Skin of body (tissue), 2 donors: ENCODE results near the gene COL6A3. TPM values are rescaled to one million over a fixed set of nuclear protein-coding genes. Genes with fewer than 3 reads are reported as not detected.
A peak's percentile ranks its signal among the peaks of the same experiment; 100 is the strongest.
"Not testable (repeated sequence)": the region's sequence is repeated elsewhere in the genome, so short reads cannot be mapped to it uniquely, and the experiment has no call there.

ENCODE experiments used
- DNase-seq: peaks from one replicate; lab custom pipeline; 2025; lab: John Stamatoyannopoulos, UW
- total RNA-seq: library from RNA; depleted of rRNA; stranded (reverse); fragments of >200 nt; gene quantifications from one replicate; pipeline ENCODE4 v1.2.3, GENCODE V29; 2014

Gene COL6A3
- total RNA-seq, 1 donor from 2014 or later, result 637 TPM

DNA sequence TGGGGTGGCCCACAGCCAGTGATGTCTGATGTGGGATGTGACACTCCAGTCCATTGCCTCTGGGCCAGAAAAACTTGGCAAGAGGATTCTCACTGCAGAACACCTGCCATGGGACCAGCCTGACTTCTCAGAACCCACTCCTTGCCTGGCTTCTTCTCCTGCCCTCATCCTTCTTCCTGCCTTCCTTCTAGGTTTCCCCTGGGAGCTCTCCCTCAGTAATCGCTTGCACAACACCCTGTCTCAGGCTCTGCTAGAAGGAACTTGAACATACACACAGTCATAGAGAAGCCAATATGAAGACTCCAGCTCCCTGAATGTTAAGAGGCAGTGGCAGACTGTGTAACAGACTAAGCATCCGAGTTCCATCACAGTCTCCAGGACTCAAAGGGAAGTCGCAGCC lies 4.3 kb upstream of the COL6A3 start:
- no peak for DNase-seq

DNA sequence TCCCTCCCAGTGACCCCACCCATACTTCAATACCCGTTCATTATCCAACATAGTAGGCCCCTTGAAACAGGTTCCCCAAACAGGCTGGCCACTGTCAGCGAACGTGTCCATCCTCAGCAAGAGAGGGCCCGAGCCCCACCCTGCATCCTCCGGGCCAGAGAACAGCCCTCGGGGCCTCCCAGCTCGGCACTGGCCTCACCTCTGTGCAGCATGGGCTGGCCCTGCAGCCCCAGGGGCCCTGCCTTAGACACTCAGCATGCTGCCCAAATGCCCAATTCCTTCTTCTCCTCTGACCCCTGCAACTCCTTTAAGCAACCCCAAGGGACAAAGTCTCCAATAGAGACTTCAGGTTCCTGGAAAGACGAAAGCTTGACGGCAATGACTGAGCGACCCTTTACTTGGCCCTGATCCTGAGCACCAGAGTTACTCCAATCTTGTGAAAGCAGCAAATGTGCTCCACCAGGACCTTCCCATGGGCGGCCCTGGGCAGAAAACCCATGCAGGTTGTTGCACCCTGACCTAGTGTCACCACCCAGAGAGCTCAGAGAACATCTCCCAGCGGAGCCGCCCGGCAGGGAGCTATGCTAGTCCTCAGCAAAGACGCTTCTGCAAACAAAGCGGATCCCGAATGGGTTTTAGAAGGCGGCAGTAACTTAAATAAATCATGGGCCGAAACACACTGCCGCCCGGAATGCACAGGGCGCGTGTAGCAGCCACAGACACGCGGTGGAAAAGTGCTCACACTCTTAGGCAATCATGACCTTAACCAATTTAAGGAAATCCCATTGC lies 782 bp downstream of the COL6A3 start:
- DNase-seq, result no peak

DNA sequence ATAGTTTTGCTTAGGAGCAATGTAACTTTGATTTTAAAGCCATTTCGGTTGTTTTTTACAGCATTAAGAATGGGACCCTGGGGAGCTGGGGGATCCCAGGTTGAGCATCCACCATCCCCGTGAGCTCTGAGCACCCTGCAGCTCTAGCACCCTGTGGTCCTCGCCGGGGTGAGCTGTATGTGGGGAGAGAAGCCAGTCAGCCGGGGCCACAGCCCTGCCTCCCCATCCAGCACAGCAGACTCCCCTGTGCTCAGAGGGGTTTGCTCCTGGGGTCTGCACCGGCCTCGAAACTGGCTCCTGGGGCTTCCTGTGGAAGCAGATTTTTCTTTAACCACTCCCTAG lies 1.3 kb downstream of the COL6A3 start:
- no peak for DNase-seq

DNA sequence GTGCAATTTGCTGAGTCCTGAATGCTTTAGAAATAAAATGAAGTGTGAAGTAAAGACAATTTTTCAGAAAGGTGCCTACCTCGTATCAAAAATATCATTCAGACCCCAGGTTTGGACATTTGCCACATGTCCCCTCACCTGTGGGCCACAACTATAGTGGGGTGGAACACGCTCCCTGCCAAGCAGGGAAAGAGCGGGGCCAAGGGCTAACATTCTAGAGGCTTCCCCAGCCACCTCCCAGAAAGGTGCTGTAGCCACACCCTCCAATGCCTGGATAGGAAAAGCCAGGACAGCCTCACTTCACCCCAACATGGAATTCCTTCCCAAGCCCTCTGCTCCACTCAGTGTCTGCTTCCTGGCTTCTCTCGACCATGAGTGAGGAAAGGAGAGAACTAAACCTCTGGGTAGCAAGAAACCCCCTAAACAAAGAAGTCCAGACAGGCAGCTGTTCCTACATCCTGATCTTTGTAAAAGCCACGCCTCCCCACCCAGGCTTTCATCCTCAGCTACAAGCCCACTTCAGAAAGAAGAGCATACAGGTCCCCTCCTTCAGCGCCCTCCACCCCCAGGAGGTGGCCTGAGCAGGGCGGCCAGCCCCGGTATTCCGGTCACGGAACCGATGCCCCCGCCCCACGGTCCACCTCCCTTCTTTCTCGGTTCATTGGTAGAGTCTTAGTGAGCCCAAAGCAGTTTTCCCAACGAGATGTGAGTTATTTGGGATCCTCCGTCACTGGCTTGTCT lies 2.1 kb downstream of the COL6A3 start:
- no peak for DNase-seq

DNA sequence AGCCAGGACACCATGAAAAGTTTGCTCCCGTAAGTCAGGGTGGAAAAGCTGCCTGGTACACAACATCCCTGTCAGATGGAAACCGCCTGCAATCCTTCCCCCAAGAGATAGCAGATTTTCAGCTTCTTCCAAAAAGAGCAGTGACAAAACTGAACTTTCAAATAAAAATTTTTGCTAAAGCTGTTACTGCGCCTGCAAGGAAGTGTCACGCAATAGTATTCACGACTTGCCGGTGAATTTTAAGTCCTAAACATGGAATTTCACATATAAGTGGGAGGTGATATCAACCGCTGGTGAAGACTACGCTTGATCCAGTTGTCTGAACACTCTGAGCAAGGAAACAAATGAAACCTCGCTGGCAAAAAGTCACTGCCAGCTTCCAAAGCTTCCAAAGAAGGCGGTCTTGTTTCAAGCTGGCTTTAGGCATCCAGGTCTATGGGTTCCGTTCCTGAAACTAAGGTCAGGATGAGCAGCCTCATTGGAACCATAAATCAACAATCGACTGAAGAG lies 2.8 kb downstream of the COL6A3 start:
- DNase-seq, result no peak

DNA sequence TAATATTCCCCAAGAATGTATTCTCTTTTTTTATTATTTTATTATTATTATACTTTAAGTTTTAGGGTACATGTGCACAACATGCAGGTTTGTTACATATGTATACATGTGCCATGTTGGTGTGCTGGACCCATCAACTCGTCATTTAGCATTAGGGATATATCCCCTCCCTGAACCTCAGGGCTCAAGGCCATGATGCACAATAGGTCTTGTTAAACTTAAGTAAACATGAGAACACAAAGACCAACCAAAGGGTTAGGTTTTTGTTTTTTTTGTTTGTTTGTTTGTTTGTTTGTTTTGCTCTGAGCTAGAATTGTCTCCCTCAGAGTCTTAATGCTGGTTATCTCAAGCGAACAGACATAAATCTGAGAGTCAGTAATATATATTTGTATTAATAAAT lies 4.7 kb downstream of the COL6A3 start:
- DNase-seq, result not testable (repeated sequence)

DNA sequence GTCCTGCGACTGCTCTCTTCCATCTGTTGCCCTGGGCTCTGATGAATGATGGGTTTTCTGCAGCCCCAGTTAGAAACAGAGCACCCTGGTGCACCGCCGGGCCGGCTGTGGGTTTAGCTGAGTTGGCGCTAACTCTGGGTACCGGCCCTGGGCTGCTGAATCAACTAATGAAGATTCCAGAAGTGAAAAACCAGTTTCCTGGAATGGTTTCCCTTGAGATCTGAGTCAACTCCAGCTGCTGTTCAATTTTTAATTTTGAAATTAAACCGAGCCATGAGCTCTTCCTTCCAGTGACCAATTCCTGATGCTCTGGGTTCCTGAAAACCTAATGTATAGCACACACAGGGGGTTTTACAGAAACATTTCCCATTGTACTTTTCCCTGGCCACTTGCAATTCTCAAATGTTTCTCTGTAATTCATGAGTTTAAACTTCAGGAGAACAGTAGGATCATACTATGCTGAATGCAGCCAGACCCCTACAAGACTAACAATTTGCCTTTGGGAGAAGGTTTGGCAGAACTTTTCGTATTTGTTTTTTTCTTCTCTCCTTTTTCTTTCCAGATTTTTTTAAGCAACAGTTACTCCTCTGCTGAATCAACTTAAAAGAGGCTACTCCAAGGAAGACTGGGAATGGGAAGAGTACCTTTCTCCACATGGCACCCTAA lies 5.5 kb downstream of the COL6A3 start:
- peak; percentile 38 for DNase-seq

DNA sequence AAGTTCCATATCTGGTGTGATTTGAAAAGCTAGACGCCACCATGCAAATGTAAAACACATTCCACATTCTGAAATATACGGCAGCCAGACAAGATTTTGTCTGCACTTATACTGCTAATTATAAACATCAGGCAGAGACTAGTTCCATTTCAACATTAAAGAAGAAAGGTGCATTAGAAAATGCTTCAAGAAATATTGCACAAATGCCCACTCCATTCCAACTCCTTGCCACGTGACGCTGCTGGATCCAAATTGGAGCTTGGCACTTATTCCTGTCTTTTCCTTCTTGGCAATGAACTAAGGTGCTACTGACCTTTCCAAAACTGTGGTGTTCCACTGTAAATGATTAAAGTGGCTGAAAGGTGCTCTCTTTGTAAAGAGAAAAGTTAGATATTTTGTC lies 6.3 kb downstream of the COL6A3 start:
- DNase-seq, result peak; percentile 21

DNA sequence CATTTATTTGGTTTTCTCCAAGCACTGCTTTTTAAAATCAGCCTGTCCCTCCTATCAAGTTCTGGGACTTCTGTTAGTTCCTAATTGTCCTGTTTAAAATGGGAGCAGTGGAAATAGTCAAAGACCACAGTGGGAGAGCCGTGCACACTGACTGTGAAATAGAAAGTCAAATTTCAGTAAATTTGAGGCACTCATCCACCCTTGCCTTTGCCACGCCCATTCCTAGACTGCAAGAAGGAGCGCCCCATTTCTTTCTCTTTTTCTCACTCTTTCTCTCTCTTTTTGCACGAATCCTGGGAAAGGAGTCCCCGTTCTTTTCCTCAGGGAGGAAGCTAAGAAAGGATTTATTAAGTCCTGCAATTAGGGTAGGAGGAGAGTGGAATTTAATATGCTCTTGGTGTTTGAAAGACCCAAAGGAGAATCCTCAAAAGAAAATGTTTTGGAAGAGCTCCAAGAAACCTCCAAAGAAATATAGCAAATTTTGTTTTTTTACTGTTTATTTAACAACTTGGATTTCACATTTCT lies 7.5 kb downstream of the COL6A3 start:
- DNase-seq, result no peak

DNA sequence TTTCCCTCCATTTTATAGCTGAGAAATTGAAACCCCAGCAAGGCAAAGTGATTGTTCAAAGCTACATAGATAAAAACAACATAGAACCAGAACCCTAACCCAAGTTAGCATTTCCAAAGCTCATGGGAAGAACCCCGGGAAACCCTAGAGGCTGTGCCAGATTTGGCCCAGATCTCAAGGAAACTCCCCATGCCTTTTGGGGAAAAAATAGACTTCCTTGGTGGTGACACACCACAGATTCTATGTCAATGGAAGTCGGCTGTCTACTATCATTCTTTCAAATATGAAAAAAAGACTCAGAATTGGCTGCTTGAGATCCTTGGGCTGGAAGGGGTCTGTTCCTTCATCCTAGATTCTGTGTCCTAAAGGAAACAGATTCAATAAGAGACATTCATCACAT lies 8.4 kb downstream of the COL6A3 start:
- DNase-seq, result no peak

DNA sequence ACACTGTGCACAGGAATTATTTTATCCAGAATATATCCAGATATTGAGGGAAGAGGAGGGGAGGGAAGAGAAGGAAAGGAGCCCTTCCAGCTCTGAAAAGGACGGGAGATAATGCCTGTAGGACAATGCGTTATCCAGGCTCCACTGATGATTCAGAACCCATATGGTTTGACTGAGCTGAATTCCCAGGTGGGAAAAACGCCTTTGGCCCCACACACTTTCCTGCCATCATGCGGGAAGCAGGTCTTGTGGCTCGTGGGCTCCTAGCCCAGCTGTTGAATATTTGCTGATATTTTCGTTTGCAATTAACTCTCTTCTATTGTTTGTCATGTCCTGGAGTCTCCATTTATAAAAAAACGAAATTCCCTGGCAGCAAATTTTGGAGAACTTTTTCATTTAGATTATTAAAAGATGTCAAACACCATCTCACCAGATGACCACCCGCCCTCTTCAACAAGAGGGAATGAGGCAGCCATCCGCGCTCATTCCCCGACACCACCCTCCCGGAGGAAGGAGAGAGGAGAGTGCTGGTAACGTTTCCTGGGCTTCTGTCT lies 8.9 kb downstream of the COL6A3 start:
- no peak for DNase-seq

DNA sequence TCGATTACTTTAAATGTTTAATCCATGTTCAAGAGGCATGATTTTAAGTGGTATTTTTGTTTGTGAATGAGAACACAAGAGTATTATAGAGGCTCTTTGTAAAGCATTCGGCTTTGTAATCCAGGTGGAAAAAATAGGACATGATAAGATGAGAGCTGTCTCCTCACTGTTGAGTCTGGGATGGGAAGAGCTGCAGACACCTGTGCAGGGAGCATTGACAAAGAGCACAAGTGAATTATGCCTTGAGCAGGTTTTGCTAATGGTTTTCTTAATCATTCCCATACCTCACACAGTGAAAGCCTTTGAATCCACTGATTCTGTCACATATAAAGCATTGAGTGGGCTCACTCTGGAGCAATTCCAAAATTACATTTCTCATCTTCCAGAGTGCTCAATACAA lies 9.6 kb downstream of the COL6A3 start:
- no peak for DNase-seq

DNA sequence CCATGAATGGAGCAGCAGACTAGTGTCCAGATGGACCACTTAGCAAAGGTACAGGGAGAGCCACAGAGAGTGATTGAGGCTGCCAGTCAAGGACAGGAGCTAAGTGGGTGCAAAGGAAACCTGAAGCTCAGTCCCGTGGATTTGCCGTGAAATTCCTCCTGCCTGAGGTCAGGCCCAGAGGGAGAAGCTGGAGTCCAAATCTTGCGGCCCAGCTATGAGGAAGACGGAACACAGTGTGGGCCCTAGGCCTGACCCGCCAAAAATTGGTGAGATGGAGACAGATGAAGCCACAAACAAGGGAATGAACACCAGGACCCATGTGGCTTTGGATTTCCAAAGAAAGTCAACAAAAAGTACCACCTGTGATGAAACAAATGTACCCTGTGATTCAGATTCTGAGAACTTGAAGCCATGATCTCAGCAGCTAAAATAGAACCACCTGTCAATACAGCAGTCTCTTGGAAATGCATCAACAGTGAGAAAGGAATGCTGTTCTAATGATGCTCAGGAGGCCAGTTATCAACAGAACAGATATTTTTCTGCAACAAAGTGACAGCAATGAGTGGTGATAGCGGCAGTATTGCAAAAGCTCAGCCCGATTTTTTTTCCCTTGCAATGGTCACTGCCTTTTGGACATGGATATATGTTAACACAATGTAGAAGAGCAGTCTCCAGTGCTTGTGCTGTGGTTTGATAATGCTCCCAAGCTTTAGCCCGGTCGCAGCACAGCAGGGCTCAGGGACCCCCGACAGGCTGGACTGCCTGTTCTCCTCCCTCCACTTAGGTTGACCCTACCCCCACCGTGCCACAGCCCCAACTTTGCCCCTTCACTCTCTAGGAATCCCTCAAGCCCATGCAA lies 10.7 kb downstream of the COL6A3 start:
- DNase-seq, result no peak

DNA sequence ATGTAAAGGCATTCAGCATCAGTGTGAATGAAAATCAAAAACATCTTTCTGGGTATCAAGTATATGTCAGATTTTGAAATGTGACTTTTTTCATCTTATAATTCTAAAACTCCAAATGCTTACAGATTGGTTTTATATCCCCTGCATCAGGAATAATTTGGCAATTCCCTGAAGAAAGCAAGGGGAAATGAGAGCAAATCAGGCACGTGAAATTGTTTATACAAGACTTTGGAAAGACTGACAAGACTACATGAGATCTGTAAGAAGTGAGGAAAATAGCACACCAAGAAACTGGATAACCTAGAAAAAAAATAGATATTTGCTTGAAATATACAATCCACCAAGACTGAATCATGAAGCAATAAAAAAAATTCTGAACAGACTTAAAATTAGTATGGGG lies 13.8 kb downstream of the COL6A3 start:
- no peak for DNase-seq

DNA sequence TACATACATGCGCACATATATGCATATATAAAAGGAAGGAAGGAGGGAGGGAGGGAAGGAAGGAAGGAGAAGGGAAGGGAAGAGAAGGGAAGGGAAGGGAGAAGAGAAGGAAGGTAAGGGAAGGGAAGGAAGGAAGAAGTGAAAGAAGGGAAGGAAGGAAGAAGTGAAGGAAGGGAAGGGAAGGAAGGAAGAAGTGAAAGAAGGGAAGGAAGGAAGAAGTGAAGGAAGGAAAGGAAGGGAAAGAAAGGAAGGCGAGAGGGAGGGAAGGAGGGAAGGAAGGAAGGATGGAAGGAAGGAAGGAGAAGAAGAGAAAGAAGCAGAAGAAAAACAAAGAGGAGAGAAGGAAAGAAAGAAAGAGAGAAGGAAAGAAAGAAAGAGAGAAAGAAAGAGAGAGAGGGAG lies 16.9 kb downstream of the COL6A3 start:
- no peak for DNase-seq

DNA sequence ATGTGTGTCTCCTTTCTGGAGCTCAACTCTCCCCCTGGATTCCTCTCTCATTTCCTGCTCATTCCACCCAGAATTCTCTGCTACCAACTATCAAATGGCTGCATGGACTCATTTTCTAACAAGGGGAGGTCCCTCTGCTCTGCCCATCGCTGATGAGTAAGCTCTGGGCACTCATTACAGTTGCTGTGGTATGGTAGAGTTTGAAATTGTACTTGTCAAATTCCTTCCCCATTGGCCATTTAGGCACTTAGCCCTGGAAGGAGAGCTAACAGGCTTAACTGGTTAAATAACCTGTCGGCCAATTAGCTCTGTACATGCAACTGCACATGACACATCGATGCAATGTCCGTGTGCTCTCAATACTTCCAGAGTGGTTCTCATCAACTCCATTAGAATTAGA lies 20.4 kb downstream of the COL6A3 start:
- DNase-seq, result no peak

DNA sequence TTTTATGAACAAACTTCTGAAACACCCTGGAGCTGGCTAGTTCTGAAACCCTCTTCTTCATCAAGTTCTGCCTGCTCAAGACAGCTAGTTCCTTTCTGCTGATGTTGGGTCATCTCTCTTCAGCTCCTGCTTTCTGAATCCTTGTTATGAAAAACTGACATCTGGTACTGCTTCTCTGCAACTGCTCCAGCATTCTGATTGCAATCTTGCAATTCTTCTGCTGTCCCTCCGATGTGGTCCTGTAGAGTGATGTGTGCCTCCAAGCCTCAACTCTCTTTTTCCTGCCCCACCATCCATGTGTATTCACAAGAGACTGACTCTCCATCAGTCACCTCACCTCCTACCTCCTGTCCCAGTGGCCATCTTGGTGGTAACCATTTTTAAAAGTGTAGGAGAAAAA lies 21.8 kb downstream of the COL6A3 start:
- DNase-seq, result no peak

DNA sequence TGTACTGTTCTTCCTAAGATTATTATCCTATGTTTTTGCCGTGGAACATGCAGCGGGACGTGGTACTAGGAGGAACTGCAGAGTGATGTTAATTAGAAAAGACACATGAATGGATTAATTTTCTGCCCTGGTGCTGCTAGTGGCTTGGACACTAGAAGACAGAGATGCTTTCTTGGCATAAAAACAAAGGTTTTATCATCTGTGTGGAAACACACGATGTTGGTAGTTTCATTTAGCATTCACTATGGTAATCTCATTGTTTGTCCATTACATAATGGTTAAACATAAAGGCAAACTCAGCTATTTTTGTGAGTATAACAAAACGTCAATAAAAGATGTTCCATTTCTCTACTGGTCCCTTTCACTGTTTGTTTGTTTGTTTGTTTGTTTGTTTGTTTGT lies 22.8 kb downstream of the COL6A3 start:
- no peak for DNase-seq

DNA sequence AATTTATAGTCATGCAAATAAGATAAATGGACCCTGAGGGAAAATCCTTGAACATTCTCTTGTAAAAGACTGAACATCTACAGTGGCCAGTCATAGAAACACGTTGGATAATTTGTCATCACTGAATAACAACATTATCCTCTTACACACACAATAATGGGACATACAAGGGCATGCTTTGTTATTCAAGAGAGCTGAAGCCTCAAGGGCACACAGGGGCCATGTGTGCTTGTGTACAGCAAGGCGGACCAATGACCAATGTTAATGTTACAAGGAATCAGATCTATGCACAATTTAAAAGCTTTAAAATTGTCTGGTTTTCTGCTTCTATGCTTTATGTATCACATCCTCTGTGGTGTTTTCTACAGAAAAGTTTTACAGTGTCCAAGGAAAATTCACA lies 23.7 kb downstream of the COL6A3 start:
- no peak for DNase-seq

DNA sequence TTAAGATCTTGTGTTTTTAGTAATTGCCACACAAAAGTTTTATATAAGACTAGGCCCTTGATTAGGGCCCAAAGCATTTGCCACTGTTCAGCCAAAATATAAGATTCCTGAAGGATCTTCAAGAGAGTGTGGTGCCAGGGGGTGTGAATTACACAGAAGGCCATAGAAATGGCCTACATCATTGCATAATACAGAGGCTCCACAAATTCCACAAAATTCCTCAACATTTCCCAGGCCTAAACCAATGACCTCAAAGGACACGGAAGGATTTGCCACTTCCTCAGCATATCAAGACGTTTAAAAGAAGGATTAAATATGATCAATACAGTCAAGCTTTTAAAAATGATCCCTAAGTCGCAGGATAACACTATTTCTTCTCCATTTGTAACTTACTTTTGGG lies 24.1 kb downstream of the COL6A3 start:
- no peak for DNase-seq

DNA sequence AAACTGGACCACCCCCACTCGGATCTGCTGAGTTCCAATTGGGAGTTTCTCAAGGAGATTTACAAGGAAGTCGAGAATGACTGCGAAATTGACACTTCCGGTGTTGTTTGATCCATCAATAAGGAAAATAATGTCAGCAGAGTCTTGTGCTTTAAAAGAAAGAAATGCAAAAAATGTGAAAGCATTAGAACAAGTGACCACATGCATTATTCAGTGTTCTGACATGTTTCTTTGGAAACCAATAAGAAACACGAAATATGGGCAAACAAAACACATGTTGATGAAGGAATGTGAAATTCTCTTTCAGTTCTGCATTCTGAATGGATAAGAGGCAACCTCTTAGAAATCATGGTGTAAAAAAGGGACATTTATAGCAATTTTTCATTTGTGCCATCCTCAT lies 25.9 kb downstream of the COL6A3 start:
- DNase-seq, result no peak
